Activated CD4-positive, alpha-beta T cell treated with anti-CD3 and anti-CD28 coated beads, Interleukin-2, amount 10 ng/mL, durations not matched to agents 24 days and 14 days (primary cell): Measurements from ENCODE around the gene LRRC74A. TPM values are rescaled to one million over a fixed set of nuclear protein-coding genes. Genes with fewer than 3 reads are reported as not detected.
"Not testable (repeated sequence)": the region's sequence is repeated elsewhere in the genome, so short reads cannot be mapped to it uniquely, and the experiment has no call there.

Source experiments
- DNase-seq: peaks from one replicate; pipeline ENCODE4 v3.0.0; 2022
- H3K27ac Mint-ChIP-seq: one replicate; pipeline ENCODE4 v1.8.0; 2022; ENCODE audit warnings: mild to moderate bottlenecking, mixed read lengths
- H3K27me3 Mint-ChIP-seq: one replicate; pipeline ENCODE4 v1.8.0; 2022; ENCODE audit warnings: mixed read lengths
- H3K36me3 Mint-ChIP-seq: one replicate; pipeline ENCODE4 v1.8.0; 2022; ENCODE audit warnings: low read depth, mild to moderate bottlenecking, mixed read lengths
- H3K4me1 Mint-ChIP-seq: one replicate; pipeline ENCODE4 v1.8.0; 2021; ENCODE audit warnings: mixed read lengths
- H3K4me3 Mint-ChIP-seq: one replicate; pipeline ENCODE4 v1.8.0; 2022; ENCODE audit warnings: mild to moderate bottlenecking, moderate library complexity, mixed read lengths
- H3K9me3 Mint-ChIP-seq: one replicate; pipeline ENCODE4 v1.8.0; 2021; ENCODE audit warnings: mixed read lengths
- intact Hi-C: fragments of 100-400 bp; cut with micrococcal nuclease; formaldehyde crosslinking; loops from one replicate; pipeline ENCODE4 v1.15.1; 2023
- total RNA-seq: library from RNA; stranded (reverse); gene quantifications from 2 replicates; pipeline ENCODE4 v1.2.3, GENCODE V29; 2022

Gene LRRC74A
- total RNA-seq, 1 donor from 2014 or later, result not detected

- H3K27ac Mint-ChIP-seq, result no peak overlapping the region
- no peak overlapping the region for H3K4me3 Mint-ChIP-seq
- intact Hi-C loops, result no loop called here
- no peaks in the 10 kb centered on the region for H3K36me3 Mint-ChIP-seq
- H3K27me3 Mint-ChIP-seq, result peaks cover 2% of the 10 kb centered on the region
- peaks cover 10% of the 10 kb centered on the region for H3K4me1 Mint-ChIP-seq
- no peaks in the 10 kb centered on the region for H3K9me3 Mint-ChIP-seq
- no peak for DNase-seq
These were observed 75.2 kb downstream of the LRRC74A start for GRCh38 chr14:76901171-76902055.

- H3K9me3 Mint-ChIP-seq, result no peaks in the 10 kb centered on the region
- intact Hi-C loops, result no loop called here
- peaks cover 2% of the 10 kb centered on the region for H3K27me3 Mint-ChIP-seq
These were observed 76.4 kb downstream of the LRRC74A start for GRCh38 chr14:76902591-76902990.

GRCh38 chr14:76904100-76904739 is 78.0 kb downstream of the LRRC74A start:
- Mint-ChIP-seq H3K27ac (no peak overlapping the region), H3K9me3 (peaks cover 5% of the 10 kb centered on the region), H3K36me3 (peaks cover 3% of the 10 kb centered on the region), H3K4me1 (peaks cover 17% of the 10 kb centered on the region), H3K4me3 (no peak overlapping the region), H3K27me3 (peaks cover 2% of the 10 kb centered on the region)
- DNase-seq, result no peak
- intact Hi-C loops, result no loop called here

More at GRCh38 chr14:76902591-76902990, 76.4 kb downstream of the LRRC74A start:
- Mint-ChIP-seq H3K4me3 (no peak overlapping the region), H3K4me1 (peaks cover 10% of the 10 kb centered on the region), H3K27ac (no peak overlapping the region), H3K36me3 (no peaks in the 10 kb centered on the region)
- DNase-seq, result no peak

- H3K4me1 Mint-ChIP-seq, result peaks cover 20% of the 10 kb centered on the region
- H3K27me3 Mint-ChIP-seq, result peaks cover 2% of the 10 kb centered on the region
- peak; percentile 75 for DNase-seq
- H3K27ac Mint-ChIP-seq, result no peak overlapping the region
- peaks cover 5% of the 10 kb centered on the region for H3K9me3 Mint-ChIP-seq
- peaks cover 3% of the 10 kb centered on the region for H3K36me3 Mint-ChIP-seq
- no peak overlapping the region for H3K4me3 Mint-ChIP-seq
- intact Hi-C loops, result no loop called here
These were observed 78.7 kb downstream of the LRRC74A start for GRCh38 chr14:76904740-76905569.

GRCh38 chr14:76908834-76909233 is 82.6 kb downstream of the LRRC74A start:
- H3K9me3 Mint-ChIP-seq, result peaks cover 5% of the 10 kb centered on the region
- H3K27me3 Mint-ChIP-seq, result no peaks in the 10 kb centered on the region
- peak overlapping the region; percentile 85 for H3K27ac Mint-ChIP-seq
- peaks cover 3% of the 10 kb centered on the region for H3K36me3 Mint-ChIP-seq
- H3K4me1 Mint-ChIP-seq, result peaks cover 33% of the 10 kb centered on the region
- intact Hi-C loops, result no loop called here
- H3K4me3 Mint-ChIP-seq, result peak overlapping the region; percentile 34
- peak; percentile 89 for DNase-seq

GRCh38 chr14:76909266-76909665 is 83.1 kb downstream of the LRRC74A start:
- Mint-ChIP-seq H3K9me3 (peaks cover 5% of the 10 kb centered on the region), H3K27me3 (no peaks in the 10 kb centered on the region), H3K4me3 (peak overlapping the region; percentile 34), H3K36me3 (peaks cover 3% of the 10 kb centered on the region), H3K27ac (peak overlapping the region; percentile 85), H3K4me1 (peaks cover 33% of the 10 kb centered on the region)
- intact Hi-C loops, result no loop called here
- DNase-seq, result no peak

- Mint-ChIP-seq H3K27me3 (no peaks in the 10 kb centered on the region), H3K36me3 (peaks cover 3% of the 10 kb centered on the region), H3K4me1 (peaks cover 32% of the 10 kb centered on the region), H3K9me3 (peaks cover 5% of the 10 kb centered on the region), H3K4me3 (no peak overlapping the region), H3K27ac (peak overlapping the region; percentile 9)
- intact Hi-C loops, result no loop called here
- DNase-seq, result peak; percentile 67
These were observed 84.2 kb downstream of the LRRC74A start for GRCh38 chr14:76910371-76910890.

GRCh38 chr14:76911473-76911872 is 85.3 kb downstream of the LRRC74A start:
- peaks cover 3% of the 10 kb centered on the region for H3K36me3 Mint-ChIP-seq
- H3K4me3 Mint-ChIP-seq, result no peak overlapping the region
- peaks cover 32% of the 10 kb centered on the region for H3K4me1 Mint-ChIP-seq
- H3K27ac Mint-ChIP-seq, result no peak overlapping the region
- no peaks in the 10 kb centered on the region for H3K27me3 Mint-ChIP-seq
- DNase-seq, result no peak
- peaks cover 5% of the 10 kb centered on the region for H3K9me3 Mint-ChIP-seq
- intact Hi-C loops, result no loop called here

GRCh38 chr14:76914533-76915081 is 88.4 kb downstream of the LRRC74A start:
- peak overlapping the region; percentile 33 for H3K4me3 Mint-ChIP-seq
- H3K36me3 Mint-ChIP-seq, intact Hi-C loops, H3K9me3 Mint-ChIP-seq, DNase-seq, H3K27me3 Mint-ChIP-seq: not testable (repeated sequence)
- peak overlapping the region; percentile 39 for H3K27ac Mint-ChIP-seq
- H3K4me1 Mint-ChIP-seq, result peaks cover 35% of the 10 kb centered on the region

- Mint-ChIP-seq H3K27ac (no peak overlapping the region), H3K36me3 (no peaks in the 10 kb centered on the region), H3K4me3 (no peak overlapping the region), H3K27me3 (no peaks in the 10 kb centered on the region), H3K4me1 (peaks cover 38% of the 10 kb centered on the region), H3K9me3 (no peaks in the 10 kb centered on the region)
- intact Hi-C loops, result no loop called here
- DNase-seq, result no peak
These were observed 90.0 kb downstream of the LRRC74A start for GRCh38 chr14:76916040-76916715.

- no peak for DNase-seq
- Mint-ChIP-seq H3K4me3 (no peak overlapping the region), H3K27me3 (no peaks in the 10 kb centered on the region), H3K4me1 (peaks cover 41% of the 10 kb centered on the region), H3K9me3 (no peaks in the 10 kb centered on the region), H3K27ac (no peak overlapping the region), H3K36me3 (no peaks in the 10 kb centered on the region)
- intact Hi-C loops, result no loop called here
These were observed 91.0 kb downstream of the LRRC74A start for GRCh38 chr14:76917158-76917596.

- Mint-ChIP-seq H3K9me3 (no peaks in the 10 kb centered on the region), H3K4me3 (no peak overlapping the region), H3K27ac (no peak overlapping the region), H3K4me1 (peaks cover 46% of the 10 kb centered on the region), H3K27me3 (no peaks in the 10 kb centered on the region), H3K36me3 (no peaks in the 10 kb centered on the region)
- intact Hi-C loops, result no loop called here
- no peak for DNase-seq
These were observed 91.6 kb downstream of the LRRC74A start for GRCh38 chr14:76917745-76918255.
